Loucy (cell line): ENCODE measurements around the gene FCHO1.

Source experiments
- CTCF ChIP-seq: fragments of 200-600 bp; sonication (generic); conservative IDR thresholded peaks from 2 replicates; pipeline ENCODE4 v1.5.1; 2014; ENCODE audit warnings: mild to moderate bottlenecking, antibody characterized with exemption, low read length
- EZH2phosphoT487 ChIP-seq: fragments of 200-600 bp; IDR thresholded peaks from 2 replicates; pipeline ENCODE4 v1.6.1; 2018; ENCODE audit warnings: antibody characterized with exemption, mild to moderate bottlenecking, moderate library complexity, borderline replicate concordance

DNA sequence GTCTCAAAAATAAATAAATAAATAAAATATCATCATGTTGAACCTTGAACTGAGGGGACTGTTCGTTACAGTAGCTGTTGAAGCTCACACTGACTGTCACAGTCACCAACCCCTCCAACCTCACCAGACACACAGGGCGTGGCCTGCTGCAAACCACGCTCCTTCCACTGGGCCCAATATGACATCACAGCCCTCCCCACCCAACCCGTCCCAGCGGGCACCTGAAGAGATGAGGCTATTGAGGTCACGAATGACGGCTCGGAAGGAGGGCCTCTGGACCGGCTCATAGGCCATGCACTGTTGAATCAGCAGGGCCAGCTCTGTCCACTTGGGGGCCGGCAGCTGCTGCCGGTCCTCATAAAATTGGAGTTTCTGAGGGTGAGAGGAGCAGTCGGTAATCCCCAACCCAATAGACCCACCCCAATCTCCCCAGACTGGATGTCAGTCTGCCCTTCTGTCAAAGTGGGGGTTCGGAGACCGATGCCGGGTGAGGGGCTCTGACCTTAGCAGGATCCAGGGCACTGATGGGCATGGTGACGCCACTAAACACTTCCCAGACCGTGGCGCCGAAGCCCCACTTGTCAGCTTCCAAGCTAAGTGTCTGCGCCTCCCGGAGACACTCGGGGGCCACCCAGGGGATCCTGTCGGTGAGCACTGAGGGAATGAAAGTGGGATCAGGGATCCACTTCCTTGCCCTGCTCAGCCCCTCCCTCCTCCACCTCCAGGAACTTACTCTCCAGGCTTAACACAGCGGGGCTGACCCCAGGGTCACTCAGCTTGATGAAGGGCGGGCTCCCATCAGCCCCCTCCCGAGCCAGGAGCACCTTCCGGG, 83.3 kb downstream of the FCHO1 start:
- TF ChIP-seq CTCF (peak; percentile 34), EZH2phosphoT487 (no peak)
